ENCODE data around the gene SLC30A7.

Gene SLC30A7

DNA sequence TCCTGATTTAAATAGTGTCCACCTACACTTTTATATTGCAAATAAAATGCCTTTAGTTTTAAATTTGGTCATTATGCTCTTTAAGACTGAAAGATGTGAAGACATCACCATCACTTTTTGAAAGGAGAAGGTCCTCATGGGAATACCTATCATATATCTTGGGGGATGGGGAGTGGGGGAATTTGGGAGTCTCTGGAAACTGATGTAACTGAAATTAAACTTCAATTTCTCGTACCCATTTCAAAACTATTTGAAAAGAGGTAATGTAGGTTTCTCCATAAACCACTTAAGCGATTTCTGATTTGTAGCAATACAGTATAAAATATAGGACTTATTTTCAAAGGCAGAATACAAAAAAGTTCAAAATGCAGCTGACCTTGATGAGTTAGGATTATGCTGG is 2.2 kb upstream of the SLC30A7 start:
- Histone ChIP-seq H3K36me3 (replicated peaks) (no peaks in the 10 kb centered on the region), H3K27ac (no peak overlapping the region), H3K27me3 (replicated peaks) (no peaks in the 10 kb centered on the region), H3K4me3 (ENCODE audit: low read depth, low read length) (peak overlapping the region; percentile 96)
- in situ Hi-C loops (cut with HindIII; ENCODE audit: low pct_ligation_motif_present, low sequenced_read_pairs) = no loop called here
- TF ChIP-seq, protein P1, sequence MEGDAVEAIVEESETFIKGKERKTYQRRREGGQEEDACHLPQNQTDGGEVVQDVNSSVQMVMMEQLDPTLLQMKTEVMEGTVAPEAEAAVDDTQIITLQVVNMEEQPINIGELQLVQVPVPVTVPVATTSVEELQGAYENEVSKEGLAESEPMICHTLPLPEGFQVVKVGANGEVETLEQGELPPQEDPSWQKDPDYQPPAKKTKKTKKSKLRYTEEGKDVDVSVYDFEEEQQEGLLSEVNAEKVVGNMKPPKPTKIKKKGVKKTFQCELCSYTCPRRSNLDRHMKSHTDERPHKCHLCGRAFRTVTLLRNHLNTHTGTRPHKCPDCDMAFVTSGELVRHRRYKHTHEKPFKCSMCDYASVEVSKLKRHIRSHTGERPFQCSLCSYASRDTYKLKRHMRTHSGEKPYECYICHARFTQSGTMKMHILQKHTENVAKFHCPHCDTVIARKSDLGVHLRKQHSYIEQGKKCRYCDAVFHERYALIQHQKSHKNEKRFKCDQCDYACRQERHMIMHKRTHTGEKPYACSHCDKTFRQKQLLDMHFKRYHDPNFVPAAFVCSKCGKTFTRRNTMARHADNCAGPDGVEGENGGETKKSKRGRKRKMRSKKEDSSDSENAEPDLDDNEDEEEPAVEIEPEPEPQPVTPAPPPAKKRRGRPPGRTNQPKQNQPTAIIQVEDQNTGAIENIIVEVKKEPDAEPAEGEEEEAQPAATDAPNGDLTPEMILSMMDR (IDR thresholded peaks at IDR 0.05; ENCODE audit: low read depth, low read length, missing control alignments) = no peak
- DNase-seq = no peak

DNA sequence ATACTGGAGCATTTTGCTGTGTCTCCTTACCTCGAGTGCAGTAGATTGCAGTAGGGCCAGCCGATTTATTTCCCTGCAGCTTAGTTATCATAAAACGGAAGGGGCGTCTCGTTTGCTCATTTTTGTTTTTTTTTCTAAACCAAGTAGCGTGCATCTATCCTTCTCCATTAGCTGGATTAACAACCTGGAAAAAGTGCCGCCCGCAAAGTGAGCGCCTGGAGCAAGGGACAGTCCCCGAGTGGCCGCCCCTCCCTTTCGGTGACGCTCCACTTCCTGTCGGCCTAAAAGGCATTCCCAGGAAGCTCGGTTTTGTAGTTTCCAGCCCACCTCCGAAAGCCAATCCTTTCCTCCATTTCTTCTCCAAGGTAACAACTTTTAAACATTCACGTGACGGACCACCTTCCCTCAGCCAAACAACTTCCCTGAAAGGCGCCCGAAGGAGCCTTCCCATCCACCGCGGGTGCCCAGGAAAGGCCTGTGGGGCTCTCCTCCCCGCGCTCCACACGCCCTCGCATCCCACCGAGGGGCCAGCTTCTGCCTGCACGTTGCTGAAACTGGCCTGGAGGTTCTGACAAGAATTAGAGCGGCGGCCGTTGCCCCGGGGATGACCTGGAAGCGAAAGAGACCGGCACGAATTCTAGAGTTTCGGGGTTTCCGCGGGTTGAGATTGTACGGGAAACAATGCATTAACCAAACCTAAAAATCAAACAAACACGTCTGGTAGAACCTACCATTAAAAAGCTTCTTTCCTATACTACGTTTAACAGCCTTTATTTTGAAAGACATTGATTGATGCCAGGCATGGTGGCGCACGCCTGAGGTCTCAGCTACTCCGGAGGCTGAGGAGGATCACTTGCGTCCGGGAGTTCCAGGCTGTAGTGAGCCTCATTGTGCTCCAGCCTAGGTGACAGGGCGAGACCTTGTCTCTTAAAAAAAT is 1.0 kb upstream of the SLC30A7 start, which contains the start of gene EXTL2:
Gene EXTL2 (minus strand): TSS at position 240 of the 937 bp plus-strand sequence. CDS start 6,085 bp downstream, outside the sequence.
- Histone ChIP-seq H3K36me3 (replicated peaks) (peaks cover 4% of the 10 kb centered on the region), H3K4me3 (ENCODE audit: low read depth, low read length) (peak within 1 kb of the TSS; percentile 96), H3K27me3 (replicated peaks) (no peaks in the 10 kb centered on the region), H3K27ac (peak within 1 kb of the TSS; percentile 96)
- TF ChIP-seq, protein P1 (IDR thresholded peaks at IDR 0.05; ENCODE audit: low read depth, low read length, missing control alignments) = no peak
- DNase-seq = peak; percentile 70
- in situ Hi-C loops (cut with HindIII; ENCODE audit: low pct_ligation_motif_present, low sequenced_read_pairs) = no loop called here

DNA sequence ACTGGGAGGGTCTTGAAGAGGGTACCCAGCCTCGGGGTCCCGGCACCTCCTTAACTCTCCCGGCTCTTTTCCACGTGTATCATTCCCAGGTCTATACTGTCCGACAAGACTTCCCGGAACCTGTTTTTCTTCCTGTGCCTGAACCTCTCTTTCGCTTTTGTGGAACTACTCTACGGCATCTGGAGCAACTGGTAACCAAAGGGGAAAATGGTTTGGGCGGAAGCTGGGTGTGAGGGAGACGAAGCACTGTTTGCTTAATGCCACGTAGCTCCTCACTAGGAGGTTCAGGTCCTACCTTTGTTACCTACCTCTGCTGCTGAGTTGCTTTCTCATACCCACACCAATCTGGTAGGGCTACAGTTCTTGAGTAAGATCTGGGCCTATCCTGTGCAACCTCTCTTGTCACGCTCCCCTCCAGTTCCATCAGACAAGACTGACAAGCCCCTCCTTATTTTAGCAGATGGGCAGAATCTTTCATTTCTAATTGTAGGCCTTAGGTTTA is 642 bp downstream of the SLC30A7 start:
- DNase-seq = peak; percentile 66
- Histone ChIP-seq H3K27me3 (replicated peaks) (no peaks in the 10 kb centered on the region), H3K27ac (peak overlapping the region; percentile 96), H3K36me3 (replicated peaks) (peaks cover 9% of the 10 kb centered on the region), H3K4me3 (ENCODE audit: low read depth, low read length) (peak overlapping the region; percentile 96)
- in situ Hi-C loops (cut with HindIII; ENCODE audit: low pct_ligation_motif_present, low sequenced_read_pairs) = no loop called here
- TF ChIP-seq, protein P1 (IDR thresholded peaks at IDR 0.05; ENCODE audit: low read depth, low read length, missing control alignments) = no peak

DNA sequence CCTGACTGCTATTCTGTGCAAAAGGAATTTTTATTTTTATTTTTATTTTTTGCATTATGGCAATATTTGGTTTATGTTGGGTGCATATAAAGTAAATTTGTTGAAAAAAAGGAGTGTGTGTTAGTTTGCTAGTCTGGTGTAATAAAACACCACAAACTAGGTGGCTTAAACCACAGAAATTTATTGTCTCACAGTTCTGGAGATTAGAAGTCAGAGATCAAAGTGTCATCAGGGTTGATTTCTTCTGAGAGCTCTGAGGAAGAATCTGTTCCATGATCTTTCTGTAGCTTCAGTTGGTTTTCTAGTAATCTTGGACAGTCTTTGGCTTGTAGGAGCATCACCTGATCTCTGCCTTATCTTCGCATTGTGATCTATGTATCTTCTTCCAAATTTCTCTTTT is 6.5 kb downstream of the SLC30A7 start:
- H3K36me3 ChIP-seq (replicated peaks) = peaks cover 27% of the 10 kb centered on the region

DNA sequence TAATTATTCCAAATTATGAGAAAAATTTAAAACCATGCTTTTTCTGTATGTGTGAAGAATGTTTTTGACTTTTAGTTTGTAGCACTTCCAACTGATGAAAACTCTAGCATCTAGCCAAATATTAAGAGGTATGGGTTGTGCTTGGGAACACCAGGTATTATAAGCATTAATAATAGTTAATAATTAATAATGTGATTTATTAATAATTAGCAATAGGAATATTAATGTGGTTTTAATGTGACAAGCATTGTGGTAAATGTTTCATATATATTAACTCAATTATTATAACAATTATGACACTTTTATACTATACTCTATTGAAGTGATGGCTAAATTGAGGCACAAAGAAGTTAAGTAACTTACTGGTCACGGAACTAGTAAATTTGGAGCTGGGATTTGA is 7.9 kb downstream of the SLC30A7 start:
- H3K36me3 ChIP-seq (replicated peaks) = peaks cover 36% of the 10 kb centered on the region
- in situ Hi-C loops (cut with HindIII; ENCODE audit: low pct_ligation_motif_present, low sequenced_read_pairs) = loop anchor here (25.0 kb wide), 1 partner anchor 384 kb away; no protein-coding TSS in a partner anchor
- no peak for DNase-seq
- no peak overlapping the region for H3K27ac ChIP-seq
- H3K4me3 ChIP-seq (ENCODE audit: low read depth, low read length) = no peak overlapping the region
- no peaks in the 10 kb centered on the region for H3K27me3 ChIP-seq (replicated peaks)
- TF ChIP-seq, protein P1 (IDR thresholded peaks at IDR 0.05; ENCODE audit: low read depth, low read length, missing control alignments) = no peak

More for the DNA sequence above, 6.5 kb downstream of the SLC30A7 start:
- Histone ChIP-seq H3K27me3 (replicated peaks) (no peaks in the 10 kb centered on the region), H3K27ac (no peak overlapping the region), H3K4me3 (ENCODE audit: low read depth, low read length) (no peak overlapping the region)
- in situ Hi-C loops (cut with HindIII; ENCODE audit: low pct_ligation_motif_present, low sequenced_read_pairs) = loop anchor here (25.0 kb wide), 1 partner anchor 385 kb away; no protein-coding TSS in a partner anchor
- DNase-seq = no peak
- TF ChIP-seq, protein P1 (IDR thresholded peaks at IDR 0.05; ENCODE audit: low read depth, low read length, missing control alignments) = no peak
